HG03378 (cell line): ENCODE results near the gene SUGCT.
"Not testable (repeated sequence)": the region's sequence is repeated elsewhere in the genome, so short reads cannot be mapped to it uniquely, and the experiment has no call there.

ENCODE experiments used
- ATAC-seq: cut with Tn5 transposase; IDR thresholded peaks from one replicate; pipeline ENCODE4 v1.9.1; 2021; ENCODE audit warnings: mild to moderate bottlenecking, moderate library complexity; ENCODE audit not compliant: unreplicated experiment

The SUGCT gene

GRCh38 chr7:40199076-40199802 lies 64.4 kb downstream of the SUGCT start:
- ATAC-seq = no peak

- no peak for ATAC-seq
These were observed 66.0 kb downstream of the SUGCT start for GRCh38 chr7:40200791-40201190.

- no peak for ATAC-seq
These were observed 68.0 kb downstream of the SUGCT start for GRCh38 chr7:40202851-40203250.

- ATAC-seq = no peak
These were observed 69.8 kb downstream of the SUGCT start for GRCh38 chr7:40204581-40204980.

GRCh38 chr7:40205992-40206391 lies 71.2 kb downstream of the SUGCT start:
- ATAC-seq = no peak

- ATAC-seq = no peak
These were observed 76.6 kb downstream of the SUGCT start for GRCh38 chr7:40211276-40212003.

- ATAC-seq = no peak
These were observed 78.5 kb downstream of the SUGCT start for GRCh38 chr7:40213291-40213690.

GRCh38 chr7:40213856-40214255 lies 79.1 kb downstream of the SUGCT start:
- no peak for ATAC-seq

GRCh38 chr7:40218612-40219011 lies 83.8 kb downstream of the SUGCT start:
- ATAC-seq = not testable (repeated sequence)

- no peak for ATAC-seq
These were observed 85.1 kb downstream of the SUGCT start for GRCh38 chr7:40219917-40220316.

GRCh38 chr7:40220421-40220911 lies 85.7 kb downstream of the SUGCT start:
- no peak for ATAC-seq

- no peak for ATAC-seq
These were observed 87.0 kb downstream of the SUGCT start for GRCh38 chr7:40221836-40222235.

- ATAC-seq = no peak
These were observed 88.8 kb downstream of the SUGCT start for GRCh38 chr7:40223451-40224127.

- no peak for ATAC-seq
These were observed 95.3 kb downstream of the SUGCT start for GRCh38 chr7:40230101-40230500.

GRCh38 chr7:40231796-40232195 lies 97.0 kb downstream of the SUGCT start:
- ATAC-seq = no peak

- peak; percentile 53 for ATAC-seq
These were observed 97.6 kb downstream of the SUGCT start for GRCh38 chr7:40232242-40232893.

- no peak for ATAC-seq
These were observed 99.2 kb downstream of the SUGCT start for GRCh38 chr7:40234046-40234445.

GRCh38 chr7:40234666-40235065 lies 99.9 kb downstream of the SUGCT start:
- ATAC-seq = no peak

- no peak for ATAC-seq
These were observed 102.9 kb downstream of the SUGCT start for GRCh38 chr7:40237731-40238130.

- no peak for ATAC-seq
These were observed 105.0 kb downstream of the SUGCT start for GRCh38 chr7:40239755-40240303.

GRCh38 chr7:40243076-40243475 lies 108.3 kb downstream of the SUGCT start:
- no peak for ATAC-seq
